HG02571 (cell line): ENCODE results near the gene ARMC3.
"Not testable (repeated sequence)": the region's sequence is repeated elsewhere in the genome, so short reads cannot be mapped to it uniquely, and the experiment has no call there.

Experiments
- ATAC-seq: cut with Tn5 transposase; IDR thresholded peaks from one replicate; pipeline ENCODE4 v1.9.1; 2021; ENCODE audit warnings: mild to moderate bottlenecking, moderate library complexity; ENCODE audit not compliant: unreplicated experiment

The ARMC3 gene

GRCh38 chr10:22927661-22928403 is at the start of gene ARMC3:
Gene ARMC3 (plus strand): TSS chr10:22928053. CDS start chr10:22931997, 3,944 bp downstream.
- ATAC-seq = peak; percentile 86

- ATAC-seq = no peak
Observed at GRCh38 chr10:22891797-22892196, 36.1 kb upstream of the ARMC3 start.

- ATAC-seq = no peak
Observed at GRCh38 chr10:22893781-22894180, 34.1 kb upstream of the ARMC3 start.

- ATAC-seq = no peak
Observed at GRCh38 chr10:22894714-22895113, 33.1 kb upstream of the ARMC3 start.

GRCh38 chr10:22895252-22895651 is 32.6 kb upstream of the ARMC3 start:
- no peak for ATAC-seq

GRCh38 chr10:22897371-22897770 is 30.5 kb upstream of the ARMC3 start:
- ATAC-seq = no peak

- no peak for ATAC-seq
Observed at GRCh38 chr10:22899307-22899706, 28.5 kb upstream of the ARMC3 start.

- ATAC-seq = no peak
Observed at GRCh38 chr10:22899775-22900174, 28.1 kb upstream of the ARMC3 start.

GRCh38 chr10:22900841-22901601 is 26.8 kb upstream of the ARMC3 start:
- ATAC-seq = no peak

- not testable (repeated sequence) for ATAC-seq
Observed at GRCh38 chr10:22902147-22902546, 25.7 kb upstream of the ARMC3 start.

GRCh38 chr10:22903694-22904093 is 24.2 kb upstream of the ARMC3 start:
- no peak for ATAC-seq

GRCh38 chr10:22906767-22907166 is 21.1 kb upstream of the ARMC3 start:
- no peak for ATAC-seq

GRCh38 chr10:22908837-22909236 is 19.0 kb upstream of the ARMC3 start:
- ATAC-seq = no peak

- ATAC-seq = not testable (repeated sequence)
Observed at GRCh38 chr10:22909673-22910072, 18.2 kb upstream of the ARMC3 start.

- ATAC-seq = no peak
Observed at GRCh38 chr10:22911067-22911466, 16.8 kb upstream of the ARMC3 start.

GRCh38 chr10:22911889-22912762 is 15.7 kb upstream of the ARMC3 start:
- ATAC-seq = no peak

GRCh38 chr10:22912763-22913384 is 15.0 kb upstream of the ARMC3 start:
- no peak for ATAC-seq

GRCh38 chr10:22913474-22914092 is 14.3 kb upstream of the ARMC3 start:
- ATAC-seq = no peak

- no peak for ATAC-seq
Observed at GRCh38 chr10:22915314-22915713, 12.5 kb upstream of the ARMC3 start.

GRCh38 chr10:22925088-22925487 is 2.8 kb upstream of the ARMC3 start:
- no peak for ATAC-seq
